GM12878 (cell line): Measurements from ENCODE around the gene SYCN. TPM values are rescaled to one million over a fixed set of nuclear protein-coding genes. Genes with fewer than 3 reads are reported as not detected.

ENCODE experiments used
- ATAC-seq: fragments of 200-7000 bp; cut with Tn5 transposase; 3 replicates; pipeline ENCODE4 v1.9.1; 2020; ENCODE audit warnings: mild to moderate bottlenecking, moderate library complexity
- BruUV-seq: library from RNA; stranded (reverse); fragments of 400-500 nt; replicated peaks from 2 replicates; lab custom pipeline; 2021; lab: Mats Ljungman, UMichigan
- CTCF ChIA-PET: fragments of 300-600 bp; sonication (Branson Sonifier 250); formaldehyde crosslinking; extraction: SDS; loops from one replicate; lab custom pipeline; 2021; ENCODE audit warnings: inconsistent platforms; lab: Yijun Ruan, JAX
- POLR2A ChIA-PET: fragments of 350-600 bp; formaldehyde crosslinking; extraction: SDS; loops from one replicate; lab custom pipeline; 2021; ENCODE audit warnings: inconsistent platforms; lab: Charles Lee
- RAD21 ChIA-PET: fragments of 300-600 bp; sonication (Branson Sonifier 250); formaldehyde crosslinking; loops from one replicate; lab custom pipeline; 2023; ENCODE audit warnings: antibody characterized with exemption; ENCODE audit not compliant: unreplicated experiment; lab: Charles Lee
- SMC1A ChIA-PET: fragments of 300-600 bp; sonication (Branson Sonifier 250); formaldehyde crosslinking; loops from one replicate; lab custom pipeline; 2023; ENCODE audit not compliant: unreplicated experiment, uncharacterized antibody; lab: Charles Lee
- DNase-seq: peaks from one replicate; pipeline ENCODE4 v3.0.0-alpha.2; 2011; ENCODE audit warnings: low read depth, low spot score
- FAIRE-seq: peaks from 3 replicates; lab custom pipeline; 2011; peaks lifted over from hg19 to GRCh38; lab: Jason Lieb, UNC
- H2AFZ ChIP-seq: 2 replicates; pipeline ENCODE4 v1.6.0; 2011; ENCODE audit warnings: low read depth, low read length, control low read depth; ENCODE audit not compliant: control insufficient read depth
- H3K27ac ChIP-seq: 2 replicates; pipeline ENCODE4 v1.5.1; 2011; ENCODE audit warnings: control low read depth; ENCODE audit not compliant: control insufficient read depth, insufficient read depth
- H3K27me3 ChIP-seq, 2 experiments: replicated peaks in 1 of 2; 2 replicates each; pipeline versions ENCODE4 v1.6.0 to v1.6.1; 2011; ENCODE audit warnings: low read length in 1 of 2; ENCODE audit not compliant: control insufficient read depth in 2 of 2, insufficient read depth in 2 of 2
- H3K36me3 ChIP-seq, 2 experiments: 2 replicates each; pipeline ENCODE4 v1.5.1; 2011; ENCODE audit warnings: low read length in 1 of 2; ENCODE audit not compliant: control insufficient read depth in 2 of 2, insufficient read depth in 2 of 2
- H3K4me1 ChIP-seq: 2 replicates; pipeline ENCODE4 v1.6.1; 2011; ENCODE audit warnings: mild to moderate bottlenecking, low read length, moderate library complexity, mixed read lengths; ENCODE audit not compliant: control insufficient read depth, insufficient read depth
- H3K4me2 ChIP-seq: 2 replicates; pipeline ENCODE4 v1.6.0; 2011; ENCODE audit warnings: control low read depth; ENCODE audit not compliant: control insufficient read depth, insufficient read depth
- H3K4me3 ChIP-seq: fragments of 200-600 bp; sonication (generic); 2 replicates; pipeline ENCODE4 v1.5.1; 2016
- H3K79me2 ChIP-seq: 2 replicates; pipeline ENCODE4 v1.6.0; 2011; ENCODE audit warnings: low read length; ENCODE audit not compliant: control insufficient read depth, insufficient read depth
- H3K9ac ChIP-seq: 2 replicates; pipeline ENCODE4 v1.8.0; 2011; ENCODE audit warnings: low read length, control low read depth, mixed read lengths; ENCODE audit not compliant: control insufficient read depth, insufficient read depth
- H3K9me3 ChIP-seq: replicated peaks from 3 replicates; pipeline ENCODE4 v1.5.1; 2011; ENCODE audit warnings: mild to moderate bottlenecking, low read length; ENCODE audit not compliant: control insufficient read depth, insufficient read depth
- H4K20me1 ChIP-seq: 2 replicates; pipeline ENCODE4 v1.6.0; 2011; ENCODE audit not compliant: control insufficient read depth, insufficient read depth
- ATF7 ChIP-seq: fragments of 450-650 bp; IDR thresholded peaks from 2 replicates; pipeline ENCODE4 v1.6.1; 2016; ENCODE audit warnings: low read depth, mild to moderate bottlenecking
- CBFB ChIP-seq: IDR thresholded peaks from 2 replicates; pipeline ENCODE4 v1.6.1; 2016; ENCODE audit warnings: antibody characterized with exemption, low read depth
- KLF5 ChIP-seq: fragments of 450-650 bp; IDR thresholded peaks from 2 replicates; pipeline ENCODE4 v1.6.1; 2014; ENCODE audit warnings: mild to moderate bottlenecking; ENCODE audit not compliant: partially characterized antibody
- PAX5 ChIP-seq: IDR thresholded peaks from 2 replicates; pipeline ENCODE4 v1.6.1; 2011; ENCODE audit warnings: low read depth, low read length, borderline replicate concordance
- PRDM15 ChIP-seq: fragments of 450-650 bp; formaldehyde crosslinking; IDR thresholded peaks from 2 replicates; pipeline ENCODE4 v1.4.0; 2020; ENCODE audit warnings: mild to moderate bottlenecking, moderate library complexity
- RAD51 ChIP-seq: fragments of 450-650 bp; IDR thresholded peaks from 2 replicates; pipeline ENCODE4 v1.6.1; 2016; ENCODE audit warnings: moderate library complexity, mild to moderate bottlenecking, inconsistent platforms
- RELB ChIP-seq: fragments of 450-650 bp; IDR thresholded peaks from 2 replicates; pipeline ENCODE4 v1.6.1; 2017; ENCODE audit warnings: low read depth, mild to moderate bottlenecking, moderate library complexity
- WGBS: methylation state at CpG from one replicate; pipeline ENCODE4 v1.1.6; 2016; ENCODE audit warnings: low lambda C conversion rate; ENCODE audit not compliant: insufficient replicate concordance, insufficient coverage; ENCODE audit errors: missing lambda C conversion rate; 5-methylcytosine and 5-hydroxymethylcytosine counted together
- in situ Hi-C: fragments of 300-500 bp; cut with MboI; formaldehyde crosslinking; loops from 9 replicates; pipeline ENCODE4 v1.14.3; 2018; ENCODE audit warnings: mixed read lengths
- intact Hi-C: fragments of 100-400 bp; cut with micrococcal nuclease; formaldehyde crosslinking; loops from one replicate; pipeline ENCODE4 v1.14.2; 2022; ENCODE audit not compliant: unreplicated experiment
- polyA plus RNA-seq, 11 experiments: library from polyadenylated mRNA; depleted of rRNA in 4 of 11; unstranded in 6 of 11; stranded (reverse) in 5 of 11; fragments of >200 nt; fragmentation: Nextera tagmentation in 4 of 11; fragmentation: Illumina TruSeq in 1 of 11; extraction: Ambion mirVana in 4 of 11; extraction: Trizol in 1 of 11; gene quantifications; 1 replicate in 1 of 11; 2 replicates in 10 of 11; pipeline versions ENCODE4 v1.2.1 to v1.2.3, GENCODE V29; 2011 to 2016; ENCODE audit warnings: inconsistent platforms in 2 of 11, missing spikeins in 2 of 11, low read depth in 1 of 11
- total RNA-seq, 4 experiments: library from RNA; depleted of rRNA in 3 of 4; stranded (reverse); fragments of >200 nt in 3 of 4; fragmentation: Illumina TruSeq in 1 of 4; extraction: Trizol in 1 of 4; gene quantifications; 2 replicates each; pipeline versions ENCODE4 v1.2.1 to v1.2.3, GENCODE V29; 2013 to 2021

The SYCN gene
- total and polyA plus RNA-seq, 10 of the 15 experiments (the other 5 are each of a cell fraction or from before 2014, with no cell fraction given), result 0.54 TPM; not detected in 9

GRCh38 chr19:39232708-39233107 is 28.6 kb upstream of the SYCN start (continued):
- TF ChIP-seq PRDM15 (CRISPR knock-in tag) (no peak), PAX5 (no peak), RAD51 (no peak), CBFB (no peak), KLF5 (no peak)
- TF ChIP-seq, all 136 proteins: peak for 0

- DNase-seq, result no peak
- Histone ChIP-seq H3K4me1 (no peaks in the 10 kb centered on the region), H3K4me2 (no peak overlapping the region), H3K27ac (no peak overlapping the region), H3K4me3 (no peak overlapping the region), H3K36me3 (no peaks in the 10 kb centered on the region), H3K27me3 (no peaks in the 10 kb centered on the region), H3K9me3 (no peaks in the 10 kb centered on the region), H2AFZ (no peak overlapping the region), H3K79me2 (no peaks in the 10 kb centered on the region), H3K9ac (no peak overlapping the region), H4K20me1 (no peaks in the 10 kb centered on the region)
- BruUV-seq, result no TSS peak
- no peak for ATAC-seq
- TF ChIP-seq RELB, result no peak
- TF ChIP-seq ATF7, result peak; percentile 44; the same call in 1 of the 2 replicates
- intact Hi-C loops (no loop called here), in situ Hi-C loops (no loop called here)
- FAIRE-seq, result no peak
- ChIA-PET POLR2A (interaction anchor here (0.7 to 1.5 kb wide), 2 partner anchors 14 to 194 kb away, joined by 3 read pairs; no protein-coding TSS in a partner anchor), RAD21 (no interaction called here), CTCF (interaction anchor here (0.7 kb wide), 1 partner anchor 93 kb away, joined by 4 read pairs; no protein-coding TSS in a partner anchor), SMC1A (no interaction called here)
- 11% methylated on average over 2 of the region's 2 CpGs for WGBS
These were observed 26.2 kb upstream of the SYCN start for GRCh38 chr19:39230096-39230764.
